Ishikawa (cell line): ENCODE data around the gene FAM120B.

Experiments used
- CEBPB ChIP-seq: IDR thresholded peaks from 2 replicates; pipeline ENCODE4 v1.6.1; 2012
- CREB1 ChIP-seq: IDR thresholded peaks from 2 replicates; pipeline ENCODE4 v1.6.1; 2012; ENCODE audit warnings: low read depth
- EGR1 ChIP-seq: IDR thresholded peaks from 2 replicates; pipeline ENCODE4 v1.6.1; 2012
- EP300 ChIP-seq: IDR thresholded peaks from 2 replicates; pipeline ENCODE4 v1.6.1; 2012; ENCODE audit warnings: borderline replicate concordance
- FOXM1 ChIP-seq: IDR thresholded peaks from 2 replicates; pipeline ENCODE4 v1.6.1; 2012; ENCODE audit warnings: low read depth, borderline replicate concordance
- MAX ChIP-seq: IDR thresholded peaks from 2 replicates; pipeline ENCODE4 v1.6.1; 2012
- NFIC ChIP-seq: IDR thresholded peaks from 2 replicates; pipeline ENCODE4 v1.6.1; 2012
- RAD21 ChIP-seq: IDR thresholded peaks from 2 replicates; pipeline ENCODE4 v1.6.1; 2012; ENCODE audit warnings: low read depth
- TAF1 ChIP-seq: IDR thresholded peaks from 2 replicates; pipeline ENCODE4 v1.6.1; 2012; ENCODE audit warnings: low read depth, mild to moderate bottlenecking
- TCF12 ChIP-seq: IDR thresholded peaks from 2 replicates; pipeline ENCODE4 v1.6.1; 2012; ENCODE audit warnings: low read depth
- TEAD4 ChIP-seq: IDR thresholded peaks from 2 replicates; pipeline ENCODE4 v1.6.1; 2012
- YY1 ChIP-seq: IDR thresholded peaks from 2 replicates; pipeline ENCODE4 v1.6.1; 2012; ENCODE audit warnings: low read depth
- ZBTB7A ChIP-seq: IDR thresholded peaks from 2 replicates; pipeline ENCODE4 v1.6.1; 2012; ENCODE audit warnings: low read depth
- TF ChIP-seq, protein P1 (sequence below): IDR thresholded peaks from 2 replicates; pipeline ENCODE4 v1.6.1; 2012; ENCODE audit warnings: low read depth, mild to moderate bottlenecking
- TF ChIP-seq, protein P2 (sequence below): IDR thresholded peaks from 2 replicates; pipeline ENCODE4 v1.6.1; 2012

The FAM120B gene

DNA sequence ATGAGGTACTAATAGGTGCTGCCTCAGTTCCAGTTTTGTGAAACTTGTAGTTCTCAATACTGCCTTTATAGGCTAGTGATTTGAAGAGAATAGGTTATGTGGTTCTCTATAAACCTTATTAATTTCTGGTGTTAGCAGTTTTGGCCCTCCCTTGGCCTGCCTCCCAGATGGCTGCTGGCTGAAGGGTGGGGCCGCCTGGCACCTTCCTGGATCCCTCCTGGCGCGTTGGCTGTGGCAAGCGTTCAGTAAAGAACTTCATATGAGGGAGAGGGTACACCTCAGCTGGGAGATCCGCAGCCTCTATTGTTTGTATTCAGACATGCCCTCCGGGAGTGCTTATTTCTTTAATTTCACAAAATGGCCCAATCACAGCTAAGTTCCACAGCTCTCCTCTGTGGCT is 51.9 kb downstream of the FAM120B start:
- TF ChIP-seq EP300 (no peak), FOXM1 (no peak), YY1 (no peak), NFIC (no peak), CEBPB (no peak), TCF12 (no peak), CREB1 (no peak)
- TF ChIP-seq, protein P1, sequence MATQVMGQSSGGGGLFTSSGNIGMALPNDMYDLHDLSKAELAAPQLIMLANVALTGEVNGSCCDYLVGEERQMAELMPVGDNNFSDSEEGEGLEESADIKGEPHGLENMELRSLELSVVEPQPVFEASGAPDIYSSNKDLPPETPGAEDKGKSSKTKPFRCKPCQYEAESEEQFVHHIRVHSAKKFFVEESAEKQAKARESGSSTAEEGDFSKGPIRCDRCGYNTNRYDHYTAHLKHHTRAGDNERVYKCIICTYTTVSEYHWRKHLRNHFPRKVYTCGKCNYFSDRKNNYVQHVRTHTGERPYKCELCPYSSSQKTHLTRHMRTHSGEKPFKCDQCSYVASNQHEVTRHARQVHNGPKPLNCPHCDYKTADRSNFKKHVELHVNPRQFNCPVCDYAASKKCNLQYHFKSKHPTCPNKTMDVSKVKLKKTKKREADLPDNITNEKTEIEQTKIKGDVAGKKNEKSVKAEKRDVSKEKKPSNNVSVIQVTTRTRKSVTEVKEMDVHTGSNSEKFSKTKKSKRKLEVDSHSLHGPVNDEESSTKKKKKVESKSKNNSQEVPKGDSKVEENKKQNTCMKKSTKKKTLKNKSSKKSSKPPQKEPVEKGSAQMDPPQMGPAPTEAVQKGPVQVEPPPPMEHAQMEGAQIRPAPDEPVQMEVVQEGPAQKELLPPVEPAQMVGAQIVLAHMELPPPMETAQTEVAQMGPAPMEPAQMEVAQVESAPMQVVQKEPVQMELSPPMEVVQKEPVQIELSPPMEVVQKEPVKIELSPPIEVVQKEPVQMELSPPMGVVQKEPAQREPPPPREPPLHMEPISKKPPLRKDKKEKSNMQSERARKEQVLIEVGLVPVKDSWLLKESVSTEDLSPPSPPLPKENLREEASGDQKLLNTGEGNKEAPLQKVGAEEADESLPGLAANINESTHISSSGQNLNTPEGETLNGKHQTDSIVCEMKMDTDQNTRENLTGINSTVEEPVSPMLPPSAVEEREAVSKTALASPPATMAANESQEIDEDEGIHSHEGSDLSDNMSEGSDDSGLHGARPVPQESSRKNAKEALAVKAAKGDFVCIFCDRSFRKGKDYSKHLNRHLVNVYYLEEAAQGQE: no peak
- TF ChIP-seq, protein P2, sequence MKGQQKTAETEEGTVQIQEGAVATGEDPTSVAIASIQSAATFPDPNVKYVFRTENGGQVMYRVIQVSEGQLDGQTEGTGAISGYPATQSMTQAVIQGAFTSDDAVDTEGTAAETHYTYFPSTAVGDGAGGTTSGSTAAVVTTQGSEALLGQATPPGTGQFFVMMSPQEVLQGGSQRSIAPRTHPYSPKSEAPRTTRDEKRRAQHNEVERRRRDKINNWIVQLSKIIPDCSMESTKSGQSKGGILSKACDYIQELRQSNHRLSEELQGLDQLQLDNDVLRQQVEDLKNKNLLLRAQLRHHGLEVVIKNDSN: no peak

- no peak for TF ChIP-seq ZBTB7A
- no peak for TF ChIP-seq TAF1
- no peak for TF ChIP-seq EGR1
- no peak for TF ChIP-seq CEBPB
- TF ChIP-seq, protein P1: no peak
- TF ChIP-seq TCF12: no peak
- no peak for TF ChIP-seq TEAD4
- no peak for TF ChIP-seq MAX
- no peak for TF ChIP-seq CREB1
- no peak for TF ChIP-seq FOXM1
- TF ChIP-seq YY1: no peak
- TF ChIP-seq, protein P2: no peak
- no peak for TF ChIP-seq NFIC
- TF ChIP-seq RAD21: no peak
- TF ChIP-seq EP300: no peak
Observed at GRCh38 chr6:170360476-170360875, 53.9 kb downstream of the FAM120B start.

DNA sequence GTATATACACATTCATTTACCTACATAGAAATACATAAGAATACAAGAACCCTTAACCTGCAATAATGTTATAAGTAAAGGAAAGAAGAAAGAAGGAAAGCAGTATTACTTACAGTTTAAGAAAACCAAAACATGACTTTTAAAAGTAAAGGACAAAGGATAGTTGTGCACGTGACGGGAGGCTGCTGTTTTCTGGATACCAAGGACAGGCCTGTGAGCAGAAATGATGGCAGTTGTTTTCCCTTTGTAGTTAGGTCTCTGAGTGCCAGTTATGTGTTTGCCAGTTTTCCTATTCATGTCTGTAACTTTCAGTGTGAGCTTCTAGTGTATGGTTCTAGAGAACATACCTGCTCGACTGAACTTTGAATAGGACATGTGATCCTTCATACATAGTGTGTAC is 54.8 kb downstream of the FAM120B start:
- TF ChIP-seq NFIC (no peak), MAX (no peak), CREB1 (no peak), RAD21 (no peak), TAF1 (no peak), FOXM1 (no peak), EP300 (no peak), ZBTB7A (no peak), EGR1 (no peak), TCF12 (no peak), CEBPB (no peak), TEAD4 (no peak), YY1 (no peak)
- TF ChIP-seq, protein P2: no peak
- TF ChIP-seq, protein P1: no peak

DNA sequence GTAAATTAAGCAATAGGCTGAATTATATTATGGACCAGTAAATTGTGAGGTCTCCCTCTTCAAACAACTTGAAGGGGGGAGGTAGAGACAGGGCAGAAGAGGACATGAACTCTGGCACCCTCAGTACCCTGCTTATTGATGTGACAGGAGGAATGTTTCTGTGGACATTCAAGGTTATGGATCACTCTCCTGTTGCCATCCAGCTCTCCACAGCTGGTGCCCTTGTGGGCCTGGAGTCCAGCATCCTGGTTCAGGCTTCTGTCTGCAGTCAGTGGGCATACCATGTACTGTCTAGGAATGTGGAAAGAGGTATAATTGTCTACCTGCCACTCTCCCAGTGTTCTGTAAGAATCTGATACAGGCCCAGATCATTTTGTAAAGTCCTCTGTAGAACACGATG is 55.6 kb downstream of the FAM120B start:
- TF ChIP-seq, protein P2: no peak
- TF ChIP-seq YY1: no peak
- no peak for TF ChIP-seq RAD21
- TF ChIP-seq TCF12: no peak
- no peak for TF ChIP-seq TAF1
